Measurements from ENCODE around the gene EVI5.
A peak's percentile ranks its signal among the peaks of the same experiment; 100 is the strongest.

EVI5 gene

GRCh38 chr1:92481971-92482664 lies 302.8 kb downstream of the EVI5 start:
- H3K9me3 ChIP-seq (ENCODE audit: insufficient read depth, low read length, severe bottlenecking) = no peaks in the 10 kb centered on the region
- H3K36me3 ChIP-seq (ENCODE audit: insufficient read depth, low read length) = peaks cover 74% of the 10 kb centered on the region
- H3K79me2 ChIP-seq (ENCODE audit: insufficient read depth, low read length) = peaks cover 75% of the 10 kb centered on the region
- TF ChIP-seq CTCF (IDR thresholded peaks at IDR 0.05; ENCODE audit: borderline replicate concordance, extremely low read depth, low read length, poor library complexity, severe bottlenecking) (no peak), EZH2 (IDR thresholded peaks at IDR 0.05; ENCODE audit: borderline replicate concordance, low read depth, low read length, severe bottlenecking) (no peak)
- peaks cover 20% of the 10 kb centered on the region for H4K20me1 ChIP-seq (ENCODE audit: insufficient read depth, low read length)
- peak overlapping the region; percentile 71 to 74; a peak in 3 of 4 replicates for H3K4me3 ChIP-seq (ENCODE audit: low read depth in 1 of 2, low read length in 2 of 2)
- ATAC-seq (ENCODE audit: insufficient read depth, low read depth) (no peak), DNase-seq (peak; percentile 43)
- H2AFZ ChIP-seq (ENCODE audit: low read depth, low read length) = no peak overlapping the region
- peak overlapping the region; percentile 98 for H3K27ac ChIP-seq (ENCODE audit: low read length)
- H3K27me3 ChIP-seq (ENCODE audit: insufficient read depth, low read length, poor library complexity) = no peaks in the 10 kb centered on the region
- peak overlapping the region; percentile 68 for H3K4me2 ChIP-seq (ENCODE audit: insufficient read depth, low read length)
- H3K9ac ChIP-seq (ENCODE audit: low read depth, low read length) = peak overlapping the region; percentile 98
- H3K4me1 ChIP-seq (ENCODE audit: insufficient read depth, low read length) = peaks cover 68% of the 10 kb centered on the region

GRCh38 chr1:92481599-92481925 lies 303.3 kb downstream of the EVI5 start:
- Histone ChIP-seq H3K27me3 (ENCODE audit: insufficient read depth, low read length, poor library complexity) (no peaks in the 10 kb centered on the region), H3K9me3 (ENCODE audit: insufficient read depth, low read length, severe bottlenecking) (no peaks in the 10 kb centered on the region), H3K4me3 (ENCODE audit: low read depth in 1 of 2, low read length in 2 of 2) (peak overlapping the region in 1 of 2 experiments; percentile 71; a peak in 3 of 4 replicates), H2AFZ (ENCODE audit: low read depth, low read length) (no peak overlapping the region), H3K9ac (ENCODE audit: low read depth, low read length) (peak overlapping the region; percentile 98), H4K20me1 (ENCODE audit: insufficient read depth, low read length) (peaks cover 20% of the 10 kb centered on the region), H3K27ac (ENCODE audit: low read length) (peak overlapping the region; percentile 98), H3K36me3 (ENCODE audit: insufficient read depth, low read length) (peaks cover 79% of the 10 kb centered on the region), H3K4me2 (ENCODE audit: insufficient read depth, low read length) (peak overlapping the region; percentile 68), H3K79me2 (ENCODE audit: insufficient read depth, low read length) (peaks cover 75% of the 10 kb centered on the region), H3K4me1 (ENCODE audit: insufficient read depth, low read length) (peaks cover 72% of the 10 kb centered on the region)
- TF ChIP-seq EZH2 (IDR thresholded peaks at IDR 0.05; ENCODE audit: borderline replicate concordance, low read depth, low read length, severe bottlenecking) = no peak
- no peak for TF ChIP-seq CTCF (IDR thresholded peaks at IDR 0.05; ENCODE audit: borderline replicate concordance, extremely low read depth, low read length, poor library complexity, severe bottlenecking)
- ATAC-seq (ENCODE audit: insufficient read depth, low read depth) (no peak), DNase-seq (no peak)

- H3K4me2 ChIP-seq (ENCODE audit: insufficient read depth, low read length) = peak overlapping the region; percentile 68
- peaks cover 79% of the 10 kb centered on the region for H3K36me3 ChIP-seq (ENCODE audit: insufficient read depth, low read length)
- DNase-seq = no peak
Observed at GRCh38 chr1:92480813-92481598, 303.9 kb downstream of the EVI5 start.

More at GRCh38 chr1:92480813-92481598, 303.9 kb downstream of the EVI5 start:
- Histone ChIP-seq H2AFZ (ENCODE audit: low read depth, low read length) (no peak overlapping the region), H3K9ac (ENCODE audit: low read depth, low read length) (peak overlapping the region; percentile 98), H3K4me3 (ENCODE audit: low read depth in 1 of 2, low read length in 2 of 2) (peak overlapping the region in 1 of 2 experiments; percentile 71; a peak in 3 of 4 replicates), H4K20me1 (ENCODE audit: insufficient read depth, low read length) (peaks cover 20% of the 10 kb centered on the region), H3K27ac (ENCODE audit: low read length) (peak overlapping the region; percentile 98), H3K4me1 (ENCODE audit: insufficient read depth, low read length) (peaks cover 72% of the 10 kb centered on the region), H3K79me2 (ENCODE audit: insufficient read depth, low read length) (peaks cover 76% of the 10 kb centered on the region), H3K9me3 (ENCODE audit: insufficient read depth, low read length, severe bottlenecking) (no peaks in the 10 kb centered on the region), H3K27me3 (ENCODE audit: insufficient read depth, low read length, poor library complexity) (no peaks in the 10 kb centered on the region)
- TF ChIP-seq CTCF (IDR thresholded peaks at IDR 0.05; ENCODE audit: borderline replicate concordance, extremely low read depth, low read length, poor library complexity, severe bottlenecking) (no peak), EZH2 (IDR thresholded peaks at IDR 0.05; ENCODE audit: borderline replicate concordance, low read depth, low read length, severe bottlenecking) (no peak)
- no peak for ATAC-seq (ENCODE audit: insufficient read depth, low read depth)

Measured in DND-41 (cell line).